Esophagus squamous epithelium (tissue), 5 donors: ENCODE data around the gene DOP1A. TPM values are rescaled to one million over a fixed set of nuclear protein-coding genes. Genes with fewer than 3 reads are reported as not detected.
"Not testable (repeated sequence)": the region's sequence is repeated elsewhere in the genome, so short reads cannot be mapped to it uniquely, and the experiment has no call there.

Experiments used
- DNase-seq: peaks from one replicate; lab custom pipeline; 2025; lab: John Stamatoyannopoulos, UW
- H3K27ac ChIP-seq, 4 donors: fragments of 200-600 bp; sonication (generic); one replicate each; pipeline ENCODE4 v1.5.1; 2016 to 2019; ENCODE audit warnings: mild to moderate bottlenecking in 1 of 4
- H3K27me3 ChIP-seq, 4 donors: fragments of 200-600 bp; sonication (generic); 1 replicate in 3 of 4; 2 replicates in 1 of 4; pipeline versions ENCODE4 v1.5.1 to v1.6.0; 2017 to 2021; ENCODE audit warnings: antibody characterized with exemption in 1 of 4
- H3K36me3 ChIP-seq, 3 donors: fragments of 200-600 bp; sonication (generic); one replicate each; pipeline ENCODE4 v1.5.1; 2016 to 2019
- H3K4me1 ChIP-seq, 3 donors: fragments of 200-600 bp; sonication (generic); one replicate each; pipeline ENCODE4 v1.5.1; 2017 to 2019
- H3K4me3 ChIP-seq, 4 donors: fragments of 200-600 bp; sonication (generic); 1 replicate in 3 of 4; 2 replicates in 1 of 4; pipeline ENCODE4 v1.5.1; 2016 to 2019; ENCODE audit warnings: mild to moderate bottlenecking in 2 of 4, moderate library complexity in 1 of 4
- H3K9me3 ChIP-seq, 3 donors: fragments of 200-600 bp; sonication (generic); one replicate each; pipeline ENCODE4 v1.5.1; 2016 to 2019
- CTCF ChIP-seq, 6 experiments: fragments of 450-650 bp in 4 of 6; fragments of 200-600 bp in 2 of 6; sonication (generic) in 2 of 6; IDR thresholded peaks; one replicate each; pipeline ENCODE4 v1.5.1; 2016 to 2019; ENCODE audit warnings: antibody characterized with exemption in 6 of 6, mild to moderate bottlenecking in 4 of 6, moderate library complexity in 4 of 6
- POLR2A ChIP-seq, 4 donors: fragments of 450-650 bp; IDR thresholded peaks; one replicate each; pipeline ENCODE4 v1.6.1; 2017; ENCODE audit warnings: antibody characterized with exemption in 4 of 4, mild to moderate bottlenecking in 4 of 4, moderate library complexity in 3 of 4
- WGBS, 2 donors: methylation state at CpG; one replicate each; pipeline ENCODE4 v1.1.5; 2018; 5-methylcytosine and 5-hydroxymethylcytosine counted together
- intact Hi-C: fragments of 100-400 bp; cut with DNase I; formaldehyde crosslinking; loops from one replicate; pipeline ENCODE4 v1.15.0; 2022
- total RNA-seq, 4 donors: library from RNA; depleted of rRNA; stranded (reverse); fragments of >200 nt; gene quantifications; one replicate each; pipeline ENCODE4 v1.1.0, GENCODE V29; 2016
- donor health status: DM: yes; HTN: yes; CAD: no.

The DOP1A gene
- total RNA-seq, 4 donors from 2014 or later, result 19.0 to 40.2 (median 22.4) TPM

- intact Hi-C loops, result no loop called here
- WGBS, 2 donors, result 91 to 94% methylated on average over 2 of the region's 2 CpGs
- no peaks in the 10 kb centered on the region for H3K4me1 ChIP-seq
Measured at GRCh38 chr6:83185096-83185495, 117.6 kb downstream of the DOP1A start.

GRCh38 chr6:83188501-83188900 lies 121.0 kb downstream of the DOP1A start:
- intact Hi-C loops, result no loop called here
- H3K27ac ChIP-seq, result no peak overlapping the region
- peaks cover 3 to 19% (median 10%) of the 10 kb centered on the region in 3 donors for H3K4me1 ChIP-seq
- no peaks in the 10 kb centered on the region for H3K9me3 ChIP-seq
- H3K36me3 ChIP-seq, result peaks cover 0 to 58% (median 5%) of the 10 kb centered on the region in 3 donors
- 70 to 86% methylated on average over 3 of the region's 3 CpGs for WGBS, 2 donors
- no peak for DNase-seq
- H3K27me3 ChIP-seq, result no peaks in the 10 kb centered on the region
- no peak overlapping the region for H3K4me3 ChIP-seq
- TF ChIP-seq POLR2A (IDR thresholded peaks at IDR 0.05) (no peak), CTCF (IDR thresholded peaks at IDR 0.05) (no peak)

More at GRCh38 chr6:83185096-83185495, 117.6 kb downstream of the DOP1A start:
- DNase-seq, result no peak
- Histone ChIP-seq H3K36me3 (peaks cover 4 to 92% (median 9%) of the 10 kb centered on the region in 3 donors), H3K9me3 (no peaks in the 10 kb centered on the region), H3K27me3 (no peaks in the 10 kb centered on the region), H3K27ac (no peak overlapping the region), H3K4me3 (no peak overlapping the region)
- TF ChIP-seq CTCF (IDR thresholded peaks at IDR 0.05) (no peak), POLR2A (IDR thresholded peaks at IDR 0.05) (no peak)

- H3K27ac ChIP-seq, result no peak overlapping the region
- H3K9me3 ChIP-seq, result no peaks in the 10 kb centered on the region
- DNase-seq, result no peak
- intact Hi-C loops, result loop anchor here (10.0 kb wide), 1 partner anchor 126 kb away; the partner anchor contains the start of genes DOP1A and UBE3D
- 91 to 95% methylated on average over 6 of the region's 6 CpGs for WGBS, 2 donors
- H3K27me3 ChIP-seq, result no peaks in the 10 kb centered on the region
- H3K4me3 ChIP-seq, result no peak overlapping the region
- peaks cover 0 to 41% (median 5%) of the 10 kb centered on the region in 3 donors for H3K36me3 ChIP-seq
- TF ChIP-seq POLR2A (IDR thresholded peaks at IDR 0.05) (no peak), CTCF (IDR thresholded peaks at IDR 0.05) (no peak)
- peaks cover 3 to 31% (median 13%) of the 10 kb centered on the region in 3 donors for H3K4me1 ChIP-seq
Measured at GRCh38 chr6:83190626-83191025, 123.2 kb downstream of the DOP1A start.

GRCh38 chr6:83191974-83192373 lies 124.5 kb downstream of the DOP1A start:
- Histone ChIP-seq H3K36me3 (peaks cover 0 to 34% (median 0%) of the 10 kb centered on the region in 3 donors), H3K4me1 (peaks cover 3 to 31% (median 13%) of the 10 kb centered on the region in 3 donors), H3K4me3 (peak overlapping the region in 3 of 4 donors; percentile 88 to 96 (median 95))
- not testable (repeated sequence) for H3K27me3 ChIP-seq, H3K27ac ChIP-seq, H3K9me3 ChIP-seq, DNase-seq
- intact Hi-C loops, result loop anchor here (10.0 kb wide), 1 partner anchor 127 kb away; the partner anchor contains the start of genes DOP1A and UBE3D
- 93 to 97% methylated on average over 12 to 18 of the region's 18 CpGs for WGBS, 2 donors

- peaks cover 0 to 29% (median 0%) of the 10 kb centered on the region in 3 donors for H3K36me3 ChIP-seq
- peak overlapping the region; percentile 88 to 96 (median 92) for H3K4me3 ChIP-seq
- H3K27ac ChIP-seq, result peak overlapping the region; percentile 81 to 91 (median 86)
- no peaks in the 10 kb centered on the region for H3K27me3 ChIP-seq
- H3K4me1 ChIP-seq, result peaks cover 3 to 31% (median 13%) of the 10 kb centered on the region in 3 donors
- no peak for TF ChIP-seq POLR2A (IDR thresholded peaks at IDR 0.05)
- no peak for TF ChIP-seq CTCF (IDR thresholded peaks at IDR 0.05)
- intact Hi-C loops, result loop anchor here (10.0 kb wide), 1 partner anchor 128 kb away; the partner anchor contains the start of genes DOP1A and UBE3D
- no peak for DNase-seq
- 0% methylated on average over 4 of the region's 4 CpGs for WGBS, 2 donors
- H3K9me3 ChIP-seq, result no peaks in the 10 kb centered on the region
Measured at GRCh38 chr6:83192456-83192855, 125.0 kb downstream of the DOP1A start.
